Stimulated activated CD4-positive, alpha-beta T cell treated with anti-CD3 and anti-CD28 coated beads, Interleukin-1b, Interleukin-23, amount 100 ng/mL, for 24 hours (primary cell): ENCODE results near the gene PPP2R3A.

ENCODE experiments used
- DNase-seq, 4 experiments: peaks; one replicate each; pipeline ENCODE4 v3.0.0-alpha.2; 2020; ENCODE audit warnings: low read depth in 4 of 4, low spot score in 1 of 4

PPP2R3A gene

GRCh38 chr3:136021803-136022202, 56.3 kb downstream of the PPP2R3A start:
- no peak for DNase-seq

DNA sequence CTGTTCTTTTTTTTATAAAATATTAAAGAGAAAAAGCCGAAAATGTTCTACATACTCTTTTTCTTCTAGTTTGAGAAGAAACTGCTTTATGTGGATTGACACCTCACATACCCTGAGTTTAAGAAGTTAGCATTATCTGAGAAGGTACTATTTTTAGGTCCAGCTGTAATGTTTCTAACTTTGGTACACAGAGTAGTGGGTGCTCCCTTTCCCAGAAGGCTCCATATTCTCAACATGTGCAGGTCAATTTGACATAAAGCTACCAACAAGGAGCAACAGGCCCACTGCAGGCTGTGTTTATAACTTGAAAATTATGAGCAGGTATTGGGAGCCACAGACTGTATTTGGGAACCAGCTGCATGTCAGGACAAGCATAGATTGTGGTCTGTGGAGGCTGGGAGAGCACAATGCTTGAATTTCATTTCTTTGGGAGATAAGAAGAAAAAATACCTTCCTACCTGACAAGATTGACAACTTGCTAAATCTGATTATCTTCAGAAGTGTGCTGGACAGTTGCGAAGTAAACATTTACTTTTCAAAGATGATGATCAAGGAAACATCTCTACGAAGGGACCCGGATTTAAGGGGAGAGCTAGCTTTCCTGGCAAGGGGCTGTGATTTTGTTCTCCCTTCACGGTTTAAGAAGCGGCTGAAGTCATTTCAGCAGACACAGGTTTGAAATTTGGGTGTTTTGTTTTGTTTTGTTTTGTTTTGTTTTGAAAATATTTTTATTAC, 57.2 kb downstream of the PPP2R3A start:
- no peak for DNase-seq

- DNase-seq: no peak
These were observed 57.9 kb downstream of the PPP2R3A start for GRCh38 chr3:136023264-136023978.

DNA sequence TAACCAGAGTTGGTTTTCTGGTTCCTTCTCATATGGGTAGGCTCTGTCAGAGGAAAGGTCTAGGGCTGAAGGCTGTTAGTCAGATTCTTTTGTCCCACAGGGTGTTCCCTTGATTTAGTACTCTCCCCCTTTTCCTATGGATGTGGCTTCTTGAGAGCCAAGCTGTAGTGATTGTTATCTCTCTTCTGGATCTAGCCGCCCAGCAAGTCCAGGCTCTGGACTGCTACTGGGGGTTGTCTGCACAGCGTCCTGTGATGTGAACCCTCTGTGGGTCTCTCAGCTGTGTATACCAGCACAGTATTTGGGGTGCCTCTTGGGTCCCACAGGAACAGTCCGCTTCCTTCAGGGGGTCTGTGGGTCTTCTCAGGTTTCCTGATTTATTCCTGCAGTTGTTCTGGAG, 70.8 kb downstream of the PPP2R3A start:
- DNase-seq: no peak

- DNase-seq: no peak
These were observed 73.1 kb downstream of the PPP2R3A start for GRCh38 chr3:136038668-136039067.

- DNase-seq: no peak
These were observed 77.2 kb downstream of the PPP2R3A start for GRCh38 chr3:136042608-136043221.

GRCh38 chr3:136044980-136045745, 79.6 kb downstream of the PPP2R3A start:
- DNase-seq: no peak

DNA sequence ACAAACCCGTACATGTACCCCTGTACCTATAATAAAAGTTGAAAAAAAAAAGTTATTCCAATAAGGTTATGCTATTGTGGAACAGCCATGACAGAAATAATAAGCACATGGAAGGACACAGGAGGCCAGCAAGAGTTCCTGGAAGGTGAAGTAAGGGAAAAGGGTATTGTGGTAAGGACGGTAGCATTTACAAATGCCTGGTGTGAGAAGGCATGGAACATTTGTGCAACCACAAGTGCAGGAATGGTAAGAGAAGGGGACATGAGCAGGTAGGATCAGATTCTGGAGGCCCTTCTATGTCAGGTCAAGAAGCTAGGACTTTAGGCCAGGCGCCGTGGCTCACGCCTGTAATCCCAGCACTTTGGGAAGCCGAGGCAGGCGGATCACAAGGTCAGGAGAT, 82.5 kb downstream of the PPP2R3A start:
- no peak for DNase-seq

DNA sequence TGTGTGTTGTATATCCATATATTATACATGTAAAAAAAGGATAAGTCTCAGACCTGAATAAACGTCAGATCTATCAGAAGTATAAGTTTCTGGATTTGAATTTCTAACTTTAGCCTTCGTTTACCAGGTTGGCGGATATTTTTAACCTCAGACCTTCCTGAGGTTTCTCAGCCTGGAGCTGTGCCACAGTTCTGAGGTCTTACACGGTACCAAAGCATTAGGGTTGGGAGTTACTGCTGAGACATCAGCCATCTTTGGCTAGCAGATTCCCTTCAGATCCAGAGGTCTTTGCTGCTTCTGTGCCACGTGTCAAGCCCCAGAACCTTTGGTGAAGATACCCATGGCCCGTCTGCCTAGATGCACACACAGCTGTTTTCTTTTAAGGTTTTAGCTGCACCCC, 84.7 kb downstream of the PPP2R3A start:
- no peak for DNase-seq

GRCh38 chr3:136055491-136055890, 90.0 kb downstream of the PPP2R3A start:
- no peak for DNase-seq

GRCh38 chr3:136067211-136067610, 101.7 kb downstream of the PPP2R3A start:
- DNase-seq: no peak

GRCh38 chr3:136068708-136069107, 103.2 kb downstream of the PPP2R3A start:
- DNase-seq: no peak

- DNase-seq: no peak
These were observed 104.4 kb downstream of the PPP2R3A start for GRCh38 chr3:136069933-136070332.

GRCh38 chr3:136070334-136070733, 104.8 kb downstream of the PPP2R3A start:
- DNase-seq: no peak

DNA sequence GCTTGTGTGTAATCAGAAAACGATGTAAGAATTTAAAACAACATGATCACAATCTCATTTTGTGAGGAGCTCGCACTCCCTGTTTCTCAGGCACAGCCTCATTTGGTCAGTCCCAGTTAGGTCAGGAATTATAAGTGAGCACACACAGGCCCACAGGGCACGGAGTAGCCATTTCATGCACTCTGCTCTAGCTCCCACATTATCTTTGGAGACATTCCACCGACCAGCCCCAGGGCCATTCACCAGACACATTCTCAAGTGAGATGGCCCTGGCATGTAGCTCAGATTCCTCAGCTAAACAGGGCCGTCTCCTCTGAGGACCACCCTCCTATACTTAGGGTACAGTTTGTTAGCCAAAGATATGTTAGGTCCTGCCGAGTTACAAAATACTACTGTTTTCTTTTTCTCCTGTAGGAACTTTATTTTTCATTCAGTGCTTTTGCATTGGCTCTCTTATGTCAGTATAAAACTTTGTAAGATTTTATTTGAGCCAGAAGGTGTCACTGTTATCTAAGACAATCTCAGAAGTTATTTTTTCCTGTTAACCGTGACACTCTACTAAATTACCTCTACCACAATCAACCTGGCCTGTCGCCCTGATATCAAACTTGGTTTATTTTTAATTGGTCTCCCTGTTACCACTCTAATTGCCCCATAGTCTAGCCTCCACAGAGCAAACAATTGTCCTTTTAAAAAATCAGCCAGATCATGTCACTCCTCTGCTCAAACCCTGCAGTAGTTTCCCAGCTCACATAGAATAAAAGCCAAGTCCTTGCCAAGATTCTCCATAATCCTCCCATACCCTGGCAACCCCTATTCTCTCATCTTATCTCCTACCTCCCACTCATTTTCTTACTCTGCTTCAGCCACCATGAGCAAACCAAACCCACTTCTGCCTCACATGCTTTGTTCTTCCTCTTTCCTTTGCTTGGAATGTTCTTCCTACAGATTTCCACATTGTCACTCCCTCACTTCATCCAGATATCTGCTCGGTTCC, 105.7 kb downstream of the PPP2R3A start:
- no peak for DNase-seq

- no peak for DNase-seq
These were observed 109.1 kb downstream of the PPP2R3A start for GRCh38 chr3:136074546-136075170.

GRCh38 chr3:136075218-136075808, 109.8 kb downstream of the PPP2R3A start:
- peak; percentile 41 to 57 (median 49) for DNase-seq

DNA sequence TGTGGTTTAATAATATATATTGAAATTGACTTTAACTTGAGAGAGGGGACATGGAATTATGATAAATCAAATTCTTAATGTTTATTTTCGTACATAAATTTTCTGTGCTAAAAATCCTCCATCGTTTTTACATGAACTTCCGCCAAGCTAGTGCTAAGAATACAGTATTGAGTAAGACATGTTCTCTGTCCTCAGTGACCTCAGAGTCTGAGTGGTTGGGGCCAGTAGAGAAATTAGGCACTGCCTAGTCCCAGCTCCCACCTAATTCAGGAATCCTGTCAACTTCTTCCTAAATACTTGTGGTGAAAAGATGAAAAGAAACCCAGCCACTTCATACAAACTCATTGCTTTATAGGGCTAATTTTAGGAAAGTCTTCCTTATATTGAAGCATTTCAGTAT, 110.3 kb downstream of the PPP2R3A start:
- DNase-seq: no peak
